Upper lobe of left lung (tissue), 4 donors: Measurements from ENCODE around the gene CD8B.
"Not testable (repeated sequence)": the region's sequence is repeated elsewhere in the genome, so short reads cannot be mapped to it uniquely, and the experiment has no call there.

Source experiments
- EP300 ChIP-seq, 4 donors: sonication (generic); formaldehyde crosslinking; IDR thresholded peaks; one replicate each; pipeline ENCODE4 v1.5.1; 2017; ENCODE audit warnings: antibody characterized with exemption in 4 of 4, control low read depth in 2 of 4
- TF ChIP-seq, protein P1 (sequence below), 6 experiments: fragments of 450-650 bp in 4 of 6; fragments of 200-600 bp in 2 of 6; sonication (generic) in 2 of 6; IDR thresholded peaks; one replicate each; pipeline ENCODE4 v1.5.1; 2016 to 2019; ENCODE audit warnings: antibody characterized with exemption in 6 of 6

DNA sequence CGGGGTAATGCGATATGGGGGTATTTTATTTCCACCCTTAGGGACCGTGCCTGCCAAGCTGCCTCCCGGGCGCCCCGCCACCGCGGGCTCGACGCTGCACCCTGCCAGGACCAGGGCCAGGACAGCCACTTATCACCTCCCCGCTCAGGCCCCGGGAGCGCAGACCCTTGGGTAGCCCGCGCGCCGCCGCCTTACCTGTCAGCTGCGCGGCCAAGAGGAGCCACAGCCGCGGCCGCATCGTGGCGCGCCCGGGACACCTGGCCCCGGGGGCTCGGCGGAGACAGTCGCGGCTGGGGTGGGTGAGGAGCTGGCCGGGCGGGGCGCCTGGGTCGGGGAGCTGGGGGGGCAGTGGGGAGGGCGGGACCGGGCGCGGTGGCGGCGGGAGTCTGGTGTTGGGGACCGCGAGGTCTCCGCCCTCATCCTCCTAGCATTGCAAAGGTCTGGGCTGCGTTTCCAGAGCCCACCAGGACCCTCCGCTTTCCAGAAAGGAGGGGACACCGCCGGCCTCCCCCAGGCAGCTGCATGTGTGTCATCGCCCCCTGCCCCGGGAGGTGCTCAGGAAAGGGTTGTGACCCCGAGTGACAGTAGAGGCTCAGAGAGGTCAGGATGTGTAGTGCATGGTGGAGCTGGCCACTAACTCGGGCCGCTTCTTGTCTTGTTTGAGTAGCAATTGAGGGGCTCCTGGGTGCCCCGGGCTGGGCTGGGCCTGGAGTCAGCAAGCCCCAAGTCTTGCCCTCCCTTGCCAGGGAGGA is at the start of gene CD8B:
- TF ChIP-seq, protein P1, sequence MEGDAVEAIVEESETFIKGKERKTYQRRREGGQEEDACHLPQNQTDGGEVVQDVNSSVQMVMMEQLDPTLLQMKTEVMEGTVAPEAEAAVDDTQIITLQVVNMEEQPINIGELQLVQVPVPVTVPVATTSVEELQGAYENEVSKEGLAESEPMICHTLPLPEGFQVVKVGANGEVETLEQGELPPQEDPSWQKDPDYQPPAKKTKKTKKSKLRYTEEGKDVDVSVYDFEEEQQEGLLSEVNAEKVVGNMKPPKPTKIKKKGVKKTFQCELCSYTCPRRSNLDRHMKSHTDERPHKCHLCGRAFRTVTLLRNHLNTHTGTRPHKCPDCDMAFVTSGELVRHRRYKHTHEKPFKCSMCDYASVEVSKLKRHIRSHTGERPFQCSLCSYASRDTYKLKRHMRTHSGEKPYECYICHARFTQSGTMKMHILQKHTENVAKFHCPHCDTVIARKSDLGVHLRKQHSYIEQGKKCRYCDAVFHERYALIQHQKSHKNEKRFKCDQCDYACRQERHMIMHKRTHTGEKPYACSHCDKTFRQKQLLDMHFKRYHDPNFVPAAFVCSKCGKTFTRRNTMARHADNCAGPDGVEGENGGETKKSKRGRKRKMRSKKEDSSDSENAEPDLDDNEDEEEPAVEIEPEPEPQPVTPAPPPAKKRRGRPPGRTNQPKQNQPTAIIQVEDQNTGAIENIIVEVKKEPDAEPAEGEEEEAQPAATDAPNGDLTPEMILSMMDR (IDR thresholded peaks at IDR 0.05), result not testable (repeated sequence)
- not testable (repeated sequence) for TF ChIP-seq EP300 (IDR thresholded peaks at IDR 0.05)
